ENCODE measurements around the gene ACSL4.

Gene ACSL4

DNA sequence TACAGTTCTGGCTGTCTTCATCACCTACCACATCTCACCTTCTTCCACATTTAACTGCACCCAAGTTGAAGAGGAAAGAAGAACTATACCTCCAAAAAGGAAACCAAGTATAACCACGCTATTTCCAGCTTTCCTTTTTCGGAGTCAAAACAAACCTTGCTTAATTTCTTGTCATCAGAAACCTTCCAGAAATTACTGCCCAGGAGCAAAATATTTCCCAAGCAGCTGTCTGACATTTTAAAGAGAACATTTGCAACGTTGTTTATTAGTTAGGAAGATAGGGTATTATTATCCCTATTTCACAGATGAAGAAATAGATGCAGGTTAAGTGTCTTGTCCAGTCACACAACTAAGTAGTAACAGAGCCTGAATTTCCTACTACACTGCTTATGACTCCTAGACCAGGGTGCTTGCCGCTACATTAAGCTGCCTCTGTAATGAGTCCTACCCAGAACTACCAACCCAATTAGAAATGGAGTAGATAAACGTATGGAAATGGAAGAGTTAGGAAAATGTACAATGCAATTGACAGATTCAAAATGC is 2.2 kb upstream of the ACSL4 start:
- Histone ChIP-seq H2AFZ (ENCODE audit: low read length) (0 out of 2 replicates have a peak overlapping the region, but pooled peaks have one; percentile 60), H3K4me2 (ENCODE audit: low read depth, low read length, poor library complexity, severe bottlenecking) (peak overlapping the region; percentile 11)
- no peak for TF ChIP-seq CTCF (conservative IDR thresholded peaks at IDR 0.05; ENCODE audit: low read length)

DNA sequence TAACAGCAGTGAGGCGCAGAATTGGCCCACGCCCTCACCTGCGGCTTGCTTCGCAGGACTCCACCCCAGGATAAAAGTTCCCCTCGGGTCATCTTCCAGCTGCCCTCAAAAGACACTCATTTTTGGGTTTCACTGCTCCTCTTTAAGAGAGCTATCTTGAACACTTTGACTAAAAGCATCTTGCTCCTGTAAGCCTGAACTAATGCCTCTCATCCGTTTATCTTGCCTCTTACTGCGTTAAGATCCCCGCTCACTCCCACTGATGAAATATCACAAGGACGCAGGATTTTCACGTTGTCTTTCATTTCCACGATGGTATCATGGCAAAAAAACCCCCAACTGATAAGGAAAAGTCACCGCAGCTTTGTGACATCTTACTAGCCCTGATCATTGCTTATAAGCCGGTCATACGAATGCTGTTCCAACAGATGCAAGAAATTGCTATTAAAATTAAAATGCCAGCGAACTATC is 591 bp upstream of the ACSL4 start:
- H3K36me3 ChIP-seq (ENCODE audit: insufficient read depth, low read length): no peaks in the 10 kb centered on the region

More for the DNA sequence above, 2.2 kb upstream of the ACSL4 start:
- no peak overlapping the region for H3K4me3 ChIP-seq (ENCODE audit: low read length, poor library complexity, severe bottlenecking)
- no peaks in the 10 kb centered on the region for H3K9me3 ChIP-seq (ENCODE audit: insufficient read depth, low read depth, low read length)
- no peaks in the 10 kb centered on the region for H3K9me2 ChIP-seq (replicated peaks; ENCODE audit: low read depth, low read length)
- H3K79me2 ChIP-seq (ENCODE audit: insufficient read depth, low read length): peaks cover 27% of the 10 kb centered on the region
- no peaks in the 10 kb centered on the region for H3K27me3 ChIP-seq (ENCODE audit: insufficient read depth, low read length, poor library complexity, severe bottlenecking)
- H3K36me3 ChIP-seq (ENCODE audit: insufficient read depth, low read length): no peaks in the 10 kb centered on the region
- H3K4me1 ChIP-seq (ENCODE audit: insufficient read depth, low read length, poor library complexity, severe bottlenecking): peaks cover 18% of the 10 kb centered on the region
- no peak overlapping the region for H3K9ac ChIP-seq (ENCODE audit: low read depth, low read length, poor library complexity, severe bottlenecking)
- peaks cover 13% of the 10 kb centered on the region for H4K20me1 ChIP-seq (ENCODE audit: insufficient read depth, low read length, poor library complexity, severe bottlenecking)
- no peaks in the 10 kb centered on the region for H3F3A ChIP-seq (ENCODE audit: low read depth)

DNA sequence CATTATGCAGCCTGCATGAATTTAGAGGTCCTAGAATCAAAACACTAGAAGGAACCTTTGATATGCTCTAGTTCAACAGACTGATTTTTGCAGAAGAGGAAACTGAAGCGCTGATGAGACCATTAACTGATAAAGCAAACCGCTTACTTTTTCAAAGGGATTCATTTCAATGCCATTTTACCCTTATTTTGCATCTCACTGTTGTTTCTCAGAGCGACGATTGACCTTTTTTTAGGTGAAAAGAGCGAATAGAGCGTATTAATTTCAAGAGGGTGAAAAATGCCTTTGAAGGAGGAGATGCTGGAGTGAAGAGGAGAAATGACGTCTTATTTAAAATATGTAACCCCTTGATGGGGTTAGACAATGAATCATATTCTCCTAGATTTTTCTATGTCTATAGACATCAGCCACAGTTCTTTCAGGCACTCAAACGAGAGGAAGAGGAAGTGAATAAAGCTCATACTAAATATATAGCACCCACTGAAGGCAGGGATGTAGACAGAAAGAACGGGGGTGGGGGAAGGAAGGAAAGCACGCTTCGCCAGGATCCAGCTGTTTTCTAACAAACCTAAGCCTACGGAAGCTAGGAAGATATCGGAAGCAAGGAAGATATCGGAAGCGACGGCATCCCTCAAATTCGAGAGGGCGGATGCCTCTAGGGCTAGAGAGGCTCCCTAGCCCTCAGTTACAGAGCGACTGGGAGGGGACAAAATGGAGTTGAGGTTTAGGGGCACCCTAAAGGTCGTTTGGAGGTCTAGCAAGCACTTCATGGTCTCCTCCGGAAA is 848 bp downstream of the ACSL4 start:
- peak overlapping the region; percentile 78 for H3K4me2 ChIP-seq (ENCODE audit: low read depth, low read length, poor library complexity, severe bottlenecking)
- no peaks in the 10 kb centered on the region for H3K9me2 ChIP-seq (replicated peaks; ENCODE audit: low read depth, low read length)
- H3K9me3 ChIP-seq (ENCODE audit: insufficient read depth, low read depth, low read length): no peaks in the 10 kb centered on the region
- H3K9ac ChIP-seq (ENCODE audit: low read depth, low read length, poor library complexity, severe bottlenecking): peak overlapping the region; percentile 99
- H3K36me3 ChIP-seq (ENCODE audit: insufficient read depth, low read length): no peaks in the 10 kb centered on the region
- H3K27me3 ChIP-seq (ENCODE audit: insufficient read depth, low read length, poor library complexity, severe bottlenecking): no peaks in the 10 kb centered on the region
- H3K4me3 ChIP-seq (ENCODE audit: low read length, poor library complexity, severe bottlenecking): peak overlapping the region; percentile 84
- H3K4me1 ChIP-seq (ENCODE audit: insufficient read depth, low read length, poor library complexity, severe bottlenecking): peaks cover 31% of the 10 kb centered on the region
- H4K20me1 ChIP-seq (ENCODE audit: insufficient read depth, low read length, poor library complexity, severe bottlenecking): peaks cover 40% of the 10 kb centered on the region
- H2AFZ ChIP-seq (ENCODE audit: low read length): peak overlapping the region; percentile 83
- no peaks in the 10 kb centered on the region for H3F3A ChIP-seq (ENCODE audit: low read depth)
- peaks cover 58% of the 10 kb centered on the region for H3K79me2 ChIP-seq (ENCODE audit: insufficient read depth, low read length)
- TF ChIP-seq CTCF (conservative IDR thresholded peaks at IDR 0.05; ENCODE audit: low read length): no peak
- TF ChIP-seq EZH2phosphoT487 (IDR thresholded peaks at IDR 0.05; ENCODE audit: borderline replicate concordance): no peak

More for the DNA sequence above, 591 bp upstream of the ACSL4 start:
- Histone ChIP-seq H4K20me1 (ENCODE audit: insufficient read depth, low read length, poor library complexity, severe bottlenecking) (peaks cover 26% of the 10 kb centered on the region), H3K9me3 (ENCODE audit: insufficient read depth, low read depth, low read length) (no peaks in the 10 kb centered on the region), H3K9ac (ENCODE audit: low read depth, low read length, poor library complexity, severe bottlenecking) (peak overlapping the region; percentile 82), H2AFZ (ENCODE audit: low read length) (peak overlapping the region; percentile 65), H3K27me3 (ENCODE audit: insufficient read depth, low read length, poor library complexity, severe bottlenecking) (no peaks in the 10 kb centered on the region), H3K4me2 (ENCODE audit: low read depth, low read length, poor library complexity, severe bottlenecking) (peak overlapping the region; percentile 78), H3K4me1 (ENCODE audit: insufficient read depth, low read length, poor library complexity, severe bottlenecking) (peaks cover 19% of the 10 kb centered on the region), H3K4me3 (ENCODE audit: low read length, poor library complexity, severe bottlenecking) (peak overlapping the region; percentile 84), H3F3A (ENCODE audit: low read depth) (no peaks in the 10 kb centered on the region), H3K9me2 (replicated peaks; ENCODE audit: low read depth, low read length) (no peaks in the 10 kb centered on the region), H3K79me2 (ENCODE audit: insufficient read depth, low read length) (peaks cover 44% of the 10 kb centered on the region)
- TF ChIP-seq EZH2phosphoT487 (IDR thresholded peaks at IDR 0.05; ENCODE audit: borderline replicate concordance) (no peak), CTCF (conservative IDR thresholded peaks at IDR 0.05; ENCODE audit: low read length) (no peak)

All from Loucy (cell line).